Stimulated activated CD4-positive, alpha-beta T cell treated with anti-CD3 and anti-CD28 coated beads, Interleukin-2, amount 100 ng/mL, for 48 hours (primary cell): ENCODE measurements around the gene RGS17.
"Not testable (repeated sequence)": the region's sequence is repeated elsewhere in the genome, so short reads cannot be mapped to it uniquely, and the experiment has no call there.

Experiments
- DNase-seq, 2 donors: peaks; one replicate each; pipeline ENCODE4 v3.0.0-alpha.2; 2020

The RGS17 gene, protein sequence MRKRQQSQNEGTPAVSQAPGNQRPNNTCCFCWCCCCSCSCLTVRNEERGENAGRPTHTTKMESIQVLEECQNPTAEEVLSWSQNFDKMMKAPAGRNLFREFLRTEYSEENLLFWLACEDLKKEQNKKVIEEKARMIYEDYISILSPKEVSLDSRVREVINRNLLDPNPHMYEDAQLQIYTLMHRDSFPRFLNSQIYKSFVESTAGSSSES

DNA sequence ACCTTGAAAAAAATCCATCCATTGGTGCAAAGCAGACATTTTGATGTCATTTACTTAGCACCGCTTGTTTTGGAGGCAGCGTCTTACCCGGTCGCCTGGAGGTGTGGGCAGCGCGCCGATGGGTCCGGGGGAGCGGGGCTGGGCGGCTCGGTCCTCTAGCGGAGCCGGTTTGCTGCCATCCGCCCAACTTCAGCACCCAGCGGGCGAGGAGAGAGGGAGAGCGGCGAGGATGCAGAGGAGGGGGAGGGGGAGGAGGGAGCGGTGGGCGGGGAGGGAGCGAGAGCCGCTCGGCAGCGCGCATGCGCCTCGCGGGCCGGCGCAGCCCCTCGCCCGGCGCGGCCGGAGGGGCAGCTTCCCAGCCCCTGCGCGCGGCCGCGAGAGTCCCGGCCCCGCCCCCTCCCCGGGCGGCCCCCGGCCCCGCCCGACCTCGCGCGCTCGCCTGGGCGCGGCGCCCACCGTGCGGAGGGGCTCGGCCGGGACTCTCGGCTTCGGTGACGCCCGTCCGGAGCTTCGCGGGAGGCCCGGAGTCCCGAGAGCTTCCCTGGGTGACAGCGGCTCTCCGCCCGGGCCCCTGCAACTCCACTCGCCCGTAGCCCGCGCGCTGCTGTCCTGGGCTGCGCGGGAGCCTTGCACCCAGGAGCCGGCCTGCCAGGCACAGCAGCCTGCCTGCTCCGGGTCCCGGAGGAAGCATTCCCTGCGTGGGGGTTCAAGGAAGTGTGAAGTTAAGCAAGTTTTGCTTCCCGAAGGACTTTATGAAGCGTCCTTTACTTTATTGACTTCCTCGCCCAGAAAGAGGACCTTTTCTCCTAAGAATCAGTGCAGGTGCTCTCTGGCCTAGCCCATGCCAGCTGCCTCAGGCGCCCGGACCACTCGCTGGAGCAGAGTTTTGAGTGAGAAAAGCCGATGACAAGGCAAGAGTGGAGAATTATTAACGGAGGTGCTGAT, at the start of gene RGS17:
RGS17 (minus strand) TSS at position 246 of the 945 bp plus-strand sequence. CDS start 87,264 bp downstream, outside the sequence.
- DNase-seq: peak in 1 of 2 donors; percentile 4

DNA sequence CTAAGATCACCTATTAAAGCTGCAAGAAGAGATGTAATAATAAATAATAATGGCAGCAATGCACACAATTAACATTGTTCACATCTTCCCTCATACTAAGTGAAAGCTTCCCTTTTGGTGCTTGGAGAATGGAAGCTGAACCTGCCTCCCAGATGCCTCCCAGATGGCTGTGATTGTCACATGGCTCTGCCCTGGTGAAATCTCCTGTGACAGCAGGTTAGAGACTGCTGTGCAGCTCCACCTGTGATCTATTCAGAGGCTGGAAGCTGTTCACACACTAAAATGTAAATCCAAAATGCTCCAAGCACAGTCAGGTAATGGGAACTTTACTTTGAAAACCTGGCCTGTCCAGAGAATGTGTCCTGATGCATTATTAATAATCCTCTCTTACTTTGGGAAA, 41.7 kb upstream of the RGS17 start:
- no peak for DNase-seq

DNA sequence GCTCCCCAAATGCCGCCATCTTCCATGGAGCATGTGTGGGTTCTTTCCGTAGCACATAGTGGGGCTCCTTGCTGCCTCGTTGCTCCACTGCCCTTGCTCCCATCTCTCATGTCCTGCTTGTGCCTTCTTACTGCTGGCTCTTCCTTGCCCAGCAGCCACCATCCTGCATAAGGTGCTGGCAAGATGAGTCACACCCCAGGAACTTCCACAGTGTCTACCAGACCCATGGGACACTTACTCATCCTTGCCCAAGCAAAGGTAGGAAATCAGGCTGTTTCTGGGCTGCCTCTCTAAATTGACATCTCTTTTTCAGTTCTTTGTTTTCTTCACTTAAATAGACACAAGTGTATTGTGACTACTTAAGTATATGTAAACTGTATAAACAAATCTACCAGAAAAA, 39.4 kb upstream of the RGS17 start:
- DNase-seq: no peak

DNA sequence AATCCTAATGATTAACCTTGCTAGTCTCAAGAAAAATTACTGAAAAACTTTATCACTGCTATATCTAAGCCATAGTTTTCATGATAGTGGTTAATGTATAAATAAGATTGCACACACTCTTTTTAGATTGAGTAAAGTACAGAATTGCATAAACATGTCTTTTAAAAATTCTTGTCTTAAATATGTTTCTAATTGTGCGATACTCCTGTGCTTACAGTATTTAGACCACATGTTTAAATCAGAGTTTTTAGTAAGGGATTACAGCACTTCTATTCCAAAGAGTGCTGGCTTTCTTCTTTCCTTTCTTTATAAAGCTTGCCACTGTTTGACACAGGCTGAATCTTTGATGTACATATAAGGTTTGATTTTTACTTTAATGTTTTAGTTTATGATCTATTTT, 36.8 kb upstream of the RGS17 start:
- no peak for DNase-seq

DNA sequence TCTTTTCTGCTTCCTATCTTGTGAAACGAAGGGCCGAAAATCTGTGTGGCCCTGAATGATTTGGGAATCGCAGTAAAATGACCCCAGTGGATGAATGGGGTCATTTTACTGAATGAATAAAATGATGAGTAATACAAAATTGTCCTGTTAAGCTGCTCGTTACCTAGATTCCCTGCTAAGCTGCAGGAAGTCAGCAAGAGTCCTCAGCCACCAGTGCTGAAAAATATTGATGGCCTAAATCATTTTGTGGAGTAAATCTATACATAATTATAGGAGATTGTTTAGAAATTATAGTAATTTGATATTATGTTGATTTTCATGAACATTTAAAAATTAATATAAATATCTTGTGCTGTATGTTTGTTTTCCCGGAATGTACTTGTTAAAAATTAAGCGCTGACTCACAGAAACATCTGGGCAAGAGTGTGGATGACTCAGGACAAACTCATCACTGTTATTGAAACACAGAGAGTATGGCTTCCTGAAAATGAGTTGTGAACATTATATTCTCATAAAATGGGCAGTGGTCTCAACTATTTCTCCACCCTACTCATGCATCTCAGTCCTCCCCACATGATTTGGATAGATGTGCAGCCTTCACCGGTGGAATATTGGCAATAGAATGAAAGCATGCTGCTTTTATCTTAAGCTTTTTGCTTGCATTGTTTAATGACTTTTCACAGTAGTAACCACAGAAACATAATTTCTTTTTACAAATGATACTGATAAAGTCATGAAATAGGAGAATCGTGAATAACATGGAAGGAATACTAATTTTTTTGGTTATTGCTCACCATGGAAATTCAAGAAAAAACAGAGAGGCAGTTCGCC, 36.2 kb upstream of the RGS17 start:
- DNase-seq: no peak

DNA sequence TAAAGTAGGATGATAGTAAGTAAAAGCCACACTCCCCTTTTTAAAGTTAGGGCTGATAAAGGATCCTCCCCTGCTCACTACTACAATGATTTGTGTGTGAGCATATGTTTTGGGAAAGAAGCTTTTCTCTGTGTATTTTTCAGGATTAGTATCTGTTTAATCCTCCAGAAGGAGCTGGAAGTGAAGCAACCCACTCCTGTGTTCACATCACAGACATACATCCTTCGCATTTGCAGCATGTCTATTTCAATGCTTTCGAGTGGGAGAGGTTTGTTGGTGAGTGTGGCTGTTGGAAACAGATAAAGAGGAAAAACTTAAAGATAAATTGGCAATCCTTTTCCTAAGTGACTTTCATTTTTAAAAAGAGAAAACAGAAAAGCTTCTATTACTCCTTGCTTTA, 31.6 kb upstream of the RGS17 start:
- no peak for DNase-seq

DNA sequence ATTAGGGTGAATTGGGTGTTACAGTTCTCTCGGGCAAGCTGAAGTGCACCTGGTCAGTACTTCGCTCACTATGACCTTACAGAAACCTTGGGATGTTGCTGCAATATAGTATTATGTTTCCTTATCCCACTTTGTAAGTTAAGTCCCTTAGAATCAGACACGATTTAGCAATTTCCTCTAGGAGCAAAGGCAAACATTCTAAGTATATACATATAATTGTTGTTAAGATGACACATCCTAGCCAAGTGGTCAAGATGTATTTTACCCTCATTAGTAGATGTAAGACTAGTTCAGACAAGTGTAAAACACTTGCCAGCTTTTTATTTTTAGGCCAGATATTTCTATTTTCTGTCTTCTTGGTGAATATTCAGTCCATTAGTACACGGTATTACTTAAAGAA, 31.1 kb upstream of the RGS17 start:
- no peak for DNase-seq

DNA sequence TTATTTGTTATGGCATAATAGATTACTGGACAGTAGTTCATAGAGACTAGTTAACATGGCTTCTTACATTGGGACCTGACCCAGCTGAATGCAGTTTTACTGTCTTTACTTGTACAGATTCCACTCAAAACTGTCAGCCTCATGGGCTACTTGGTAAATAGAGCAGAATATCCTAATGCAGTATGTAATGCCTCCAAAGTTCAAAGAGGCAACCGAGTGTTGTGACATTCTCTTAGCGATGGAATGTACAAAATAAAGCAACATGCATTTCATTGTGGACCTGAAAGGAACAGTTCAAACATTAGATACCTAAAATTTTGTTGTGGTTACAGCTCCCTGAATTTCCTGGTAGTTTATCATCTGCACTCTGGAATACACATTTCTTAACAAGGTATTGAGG, 29.1 kb upstream of the RGS17 start:
- DNase-seq: no peak

DNA sequence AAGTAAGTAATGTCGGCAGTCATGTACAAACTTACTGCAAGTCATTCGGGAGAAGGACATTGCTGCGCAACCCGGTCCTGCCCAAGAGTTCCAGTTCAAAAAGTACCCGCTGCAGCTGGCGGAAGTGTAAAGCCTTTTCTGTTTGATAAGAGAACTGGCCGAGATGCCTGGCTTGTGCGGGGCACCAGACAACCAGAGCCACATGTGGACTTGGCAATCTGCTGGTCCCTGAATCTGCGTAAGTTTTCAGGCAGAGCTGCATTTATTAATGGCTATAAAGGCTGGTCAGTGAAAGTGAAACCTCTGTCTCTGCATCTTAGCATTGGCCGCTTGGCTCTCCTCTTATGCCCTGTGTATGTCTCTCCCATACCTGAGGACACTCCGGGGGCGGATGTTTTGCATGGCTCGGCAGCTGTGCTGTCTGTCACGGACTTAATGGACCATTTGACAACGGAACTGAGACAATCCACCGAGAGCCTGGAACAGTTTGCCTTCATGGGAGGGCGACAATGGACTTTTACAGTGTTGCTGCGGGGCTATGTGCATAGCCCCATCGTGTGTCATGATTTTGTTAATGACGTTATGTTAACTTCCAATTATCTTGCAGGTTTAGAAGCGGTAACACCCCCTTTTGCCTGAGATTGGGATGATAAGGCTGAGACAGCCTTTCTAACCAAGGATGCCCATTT, 19.8 kb upstream of the RGS17 start:
- no peak for DNase-seq

DNA sequence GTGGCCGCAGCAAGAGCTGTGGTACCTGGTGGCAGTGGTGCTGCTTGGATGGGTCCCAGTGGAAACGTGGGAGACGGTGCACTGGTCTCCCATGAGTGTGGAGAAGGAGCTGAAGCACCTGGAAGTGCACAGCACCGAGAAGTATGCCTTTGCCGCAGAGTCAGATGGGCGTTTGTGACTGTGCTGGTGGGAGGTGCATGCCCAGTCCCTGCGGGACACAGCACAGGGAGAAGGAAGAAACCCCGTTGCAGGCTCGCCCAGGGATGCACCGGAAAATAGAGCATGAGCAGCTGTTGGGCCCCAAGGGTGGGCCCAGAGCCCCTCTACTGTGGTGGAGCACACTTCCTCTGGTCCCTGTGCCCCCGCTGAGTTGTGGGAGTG, 19.3 kb upstream of the RGS17 start:
- no peak for DNase-seq

DNA sequence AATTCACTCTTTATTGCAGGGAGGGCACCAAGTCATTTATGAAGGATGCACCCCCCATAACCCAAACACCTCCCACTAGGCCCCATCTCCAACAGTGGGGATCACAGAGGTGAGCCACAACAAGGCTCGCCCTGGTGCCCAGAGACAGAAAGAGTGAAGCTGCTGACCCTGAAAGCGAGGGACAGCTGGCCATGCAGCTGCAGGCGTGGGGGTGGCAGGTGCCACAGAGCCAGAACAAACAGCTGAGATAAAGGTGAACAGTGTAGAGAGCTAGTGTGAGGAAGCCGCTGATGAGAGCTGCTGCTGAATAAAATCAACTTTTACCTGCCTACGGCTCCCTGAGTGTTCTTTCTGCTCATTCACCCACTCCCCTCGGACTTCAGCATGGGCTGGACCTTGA, 18.8 kb upstream of the RGS17 start:
- no peak for DNase-seq

DNA sequence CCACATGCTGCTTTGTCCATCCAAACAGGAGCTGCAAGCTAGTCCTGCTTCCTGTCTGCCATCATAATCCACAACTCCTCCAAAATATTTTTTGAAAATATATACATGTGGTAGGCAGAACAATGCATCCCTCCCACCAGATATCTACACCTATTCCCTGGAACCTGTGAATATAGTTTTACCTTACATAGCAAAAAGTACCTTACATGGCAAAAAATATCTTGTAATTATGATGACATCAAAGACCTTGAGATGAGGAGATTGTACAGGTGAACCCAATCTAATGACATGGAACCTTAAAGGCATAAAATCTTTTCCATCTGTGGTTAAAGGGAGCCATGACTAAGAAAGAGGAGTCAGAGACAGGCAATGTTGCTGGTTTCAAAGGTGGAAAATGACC, 15.3 kb upstream of the RGS17 start:
- DNase-seq: no peak

DNA sequence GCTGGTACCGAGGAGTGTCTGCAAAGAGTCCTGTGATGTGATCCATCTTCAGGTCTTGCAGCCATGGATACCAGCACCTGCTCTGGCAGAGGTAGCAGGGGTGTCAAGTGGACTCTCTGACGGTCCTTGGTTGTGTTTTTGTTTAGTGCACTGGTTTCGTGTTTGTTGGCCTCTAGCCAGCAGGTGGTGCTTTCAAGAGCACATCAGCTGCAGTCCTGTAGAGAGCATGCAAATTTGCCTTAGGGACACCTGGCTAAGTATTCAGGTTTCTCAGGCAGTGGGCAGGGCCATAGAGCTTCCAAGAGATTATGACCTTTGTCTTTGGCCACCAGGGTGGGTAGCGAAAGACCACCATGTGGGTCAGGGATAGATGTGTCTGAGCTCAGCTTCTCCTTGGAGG, 14.5 kb upstream of the RGS17 start:
- no peak for DNase-seq

DNA sequence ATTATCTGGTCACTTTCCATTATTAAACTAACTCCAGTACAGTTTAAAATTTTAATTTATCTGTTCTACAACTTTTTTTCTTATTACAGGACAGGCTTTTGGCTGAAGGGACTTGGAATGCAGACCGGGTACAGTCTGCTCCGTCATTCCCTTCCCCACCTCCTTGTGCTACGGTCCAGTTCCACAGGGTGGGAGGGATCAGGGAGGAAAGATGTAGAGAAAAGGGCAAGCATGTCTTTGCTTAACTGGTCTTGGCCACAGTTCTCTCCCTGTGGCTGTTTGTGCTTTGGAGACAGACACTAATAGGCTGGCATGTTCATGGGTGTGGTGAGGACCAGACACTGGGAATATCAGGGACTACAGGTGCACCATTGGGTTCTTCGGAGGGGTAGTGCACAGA, 12.1 kb upstream of the RGS17 start:
- DNase-seq: no peak

DNA sequence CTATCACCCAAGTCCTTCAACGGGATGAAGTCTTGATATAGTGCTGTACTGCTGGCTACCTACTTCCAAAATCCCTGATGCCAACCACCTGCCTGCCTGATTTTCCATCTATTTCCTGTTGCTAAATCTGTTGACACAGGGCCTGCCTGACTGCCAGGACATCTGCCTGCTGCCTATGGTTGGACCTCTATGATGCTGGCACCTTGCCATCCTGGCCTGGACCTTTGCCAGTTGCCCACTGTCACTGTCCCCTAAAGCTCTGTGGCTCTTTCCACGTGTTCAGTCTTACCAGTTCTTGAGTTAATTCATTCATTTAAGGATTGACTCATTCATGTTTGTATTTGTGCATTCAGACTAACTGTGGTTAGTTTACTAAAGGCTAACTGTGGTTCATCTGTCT, 9.2 kb upstream of the RGS17 start:
- no peak for DNase-seq

DNA sequence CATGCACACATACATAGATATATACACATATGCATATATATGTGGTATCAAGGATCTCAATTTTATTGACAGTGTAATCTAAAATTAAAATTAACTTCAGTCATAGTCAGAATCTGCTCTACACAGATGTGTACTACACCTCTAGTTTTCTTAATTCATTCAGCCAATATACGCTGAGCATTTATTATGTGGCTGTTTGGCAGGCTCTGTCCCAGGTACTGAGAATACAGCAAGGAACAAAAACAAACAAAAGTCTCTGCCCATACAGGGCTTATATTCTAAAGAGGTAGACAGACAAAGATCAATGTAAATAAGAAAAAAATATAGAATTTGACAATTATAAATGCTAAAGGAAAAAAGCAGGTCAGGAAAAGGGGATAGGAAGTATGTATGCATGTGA, 7.8 kb upstream of the RGS17 start:
- DNase-seq: no peak

DNA sequence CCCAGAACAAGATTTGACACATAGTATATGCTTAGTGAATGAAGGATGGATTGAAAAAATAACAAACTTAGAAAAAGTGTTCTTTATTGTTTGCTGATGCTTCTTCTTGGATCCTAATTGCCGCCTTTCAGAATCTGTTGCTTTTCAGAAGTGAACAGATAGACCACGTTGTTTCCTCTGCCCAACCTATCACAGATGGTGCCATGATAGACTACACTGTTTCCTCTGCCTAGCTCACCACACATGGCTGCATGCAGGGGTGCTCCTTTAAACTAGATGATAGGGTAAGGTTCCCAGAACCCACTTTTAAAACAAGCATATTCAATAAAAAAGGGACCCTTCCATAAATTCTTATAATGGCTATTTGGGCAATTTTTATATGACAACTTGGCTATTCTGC, 4.6 kb upstream of the RGS17 start:
- no peak for DNase-seq

DNA sequence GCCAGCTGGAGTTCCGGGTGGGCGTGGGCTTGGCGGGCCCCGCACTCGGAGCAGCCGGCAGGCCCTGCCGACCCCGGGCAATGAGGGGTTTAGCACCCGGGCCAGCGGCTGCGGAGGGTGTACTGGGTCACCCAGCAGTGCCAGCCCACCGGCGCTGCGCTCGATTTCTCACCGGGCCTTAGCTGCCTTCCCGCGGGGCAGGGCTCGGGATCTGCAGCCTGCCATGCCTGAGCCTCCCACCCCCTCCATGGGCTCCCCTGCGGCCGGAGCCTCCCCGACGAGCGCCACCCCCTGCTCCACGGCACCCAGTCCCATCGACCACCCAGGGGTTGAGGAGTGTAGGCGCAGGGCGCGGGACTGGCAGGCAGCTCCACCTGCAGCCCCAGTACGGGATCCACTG, 2.6 kb upstream of the RGS17 start:
- DNase-seq: not testable (repeated sequence)

DNA sequence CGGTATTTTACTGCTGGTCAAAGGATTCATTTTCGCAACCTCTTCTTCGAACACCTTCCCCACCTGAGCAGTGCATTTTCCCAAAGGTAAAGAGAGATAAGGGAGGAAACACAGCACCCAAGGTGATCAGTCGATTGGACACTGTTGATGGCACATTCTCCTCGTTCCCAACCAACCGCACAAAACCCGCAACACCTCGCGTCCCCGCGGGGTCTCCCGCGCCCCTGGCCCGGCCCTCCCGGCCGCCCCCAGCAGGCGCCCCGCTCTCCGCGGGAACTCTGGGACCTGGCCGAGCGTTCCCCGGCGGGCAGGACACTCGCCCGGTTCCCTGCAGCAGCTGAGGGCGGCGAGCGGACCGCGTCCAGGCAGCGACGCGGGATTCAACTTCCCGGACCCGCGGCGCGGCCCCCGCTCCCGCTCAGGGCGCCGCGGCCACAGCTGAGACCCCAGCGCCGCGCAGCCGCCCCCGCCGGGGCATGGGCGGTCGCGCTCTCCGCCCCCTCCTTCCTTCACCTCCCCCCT, 506 bp downstream of the RGS17 start:
- DNase-seq: no peak

DNA sequence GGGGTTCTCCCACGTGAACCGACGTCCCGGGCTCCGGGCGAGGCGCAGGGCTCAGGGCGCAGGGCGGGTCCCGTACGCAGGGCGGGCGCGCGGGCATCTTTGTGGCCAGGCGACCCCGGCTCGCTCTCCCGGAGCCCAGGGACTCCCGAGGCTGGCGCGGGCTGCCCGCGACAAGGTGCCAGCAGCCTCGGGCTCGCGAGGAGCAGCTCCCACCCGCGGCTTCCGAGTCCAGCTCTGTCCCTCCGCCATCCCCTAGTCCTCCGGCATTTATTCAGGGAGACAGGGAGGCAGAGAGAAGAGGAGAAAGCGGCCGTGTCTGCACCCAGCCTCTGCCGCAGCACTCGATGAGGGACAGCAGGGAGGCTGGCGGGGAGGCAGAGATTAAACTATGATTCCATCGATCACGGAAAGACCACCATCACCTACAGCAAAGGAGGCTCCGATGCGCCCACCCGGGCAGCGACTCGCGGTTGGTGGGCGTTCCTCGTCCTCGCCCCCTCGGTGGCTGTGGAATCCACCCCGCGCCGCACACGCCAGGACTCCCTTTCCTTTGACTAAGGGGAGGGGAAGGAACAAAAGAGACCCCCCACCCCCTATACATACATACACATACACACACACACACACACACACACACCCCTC, 1.1 kb downstream of the RGS17 start:
- no peak for DNase-seq

DNA sequence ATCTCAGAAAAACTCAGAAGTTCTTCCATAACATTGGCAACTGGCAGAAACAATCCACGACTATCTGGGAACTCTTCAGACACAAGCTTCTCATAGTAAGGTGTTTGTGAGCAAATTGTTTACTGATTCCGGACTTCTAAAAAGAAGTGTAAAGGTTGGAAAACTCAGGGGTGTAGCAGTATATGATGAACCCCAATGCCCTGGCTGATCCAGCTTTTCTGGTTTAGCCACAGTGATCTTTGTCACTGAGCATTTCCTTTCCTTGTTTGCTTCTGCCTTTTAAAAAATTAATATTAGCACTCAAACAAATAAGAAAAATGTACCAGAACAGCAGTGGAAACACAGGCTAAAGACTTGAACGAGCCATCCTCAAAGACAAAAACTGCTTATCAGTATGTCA, 4.9 kb downstream of the RGS17 start:
- DNase-seq: no peak

DNA sequence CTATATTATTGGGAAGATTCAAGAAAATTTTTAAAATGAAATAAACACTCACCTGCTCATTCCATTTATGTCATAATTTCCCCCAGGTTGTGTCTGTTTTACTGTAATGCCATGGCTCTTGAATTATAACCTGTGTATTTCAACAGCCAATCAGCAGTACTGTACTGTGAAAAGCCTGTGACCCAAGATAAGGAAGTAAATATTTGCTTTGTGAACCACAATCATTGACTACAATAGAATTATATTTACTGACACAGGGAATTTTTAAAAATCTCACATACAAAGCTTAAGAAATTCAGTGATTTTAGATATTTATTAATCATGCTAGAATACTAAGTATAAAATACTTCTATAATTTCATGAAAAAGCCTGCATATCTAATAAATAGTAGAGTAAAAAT, 6.0 kb downstream of the RGS17 start:
- DNase-seq: no peak
